Transverse colon (tissue), 4 donors: ENCODE data around the gene BRD2. TPM values are rescaled to one million over a fixed set of nuclear protein-coding genes. Genes with fewer than 3 reads are reported as not detected.

ENCODE experiments used
- DNase-seq: peaks from one replicate; pipeline ENCODE4 v3.0.0-alpha.2; 2019
- H3K27ac ChIP-seq, 4 donors: fragments of 200-600 bp; sonication (generic); 2 replicates each; pipeline ENCODE4 v1.5.1; 2016 to 2018; ENCODE audit warnings: inconsistent platforms in 4 of 4
- H3K27me3 ChIP-seq: fragments of 200-600 bp; sonication (generic); 2 replicates; pipeline ENCODE4 v1.5.1; 2017; ENCODE audit warnings: inconsistent platforms
- H3K36me3 ChIP-seq, 4 donors: fragments of 200-600 bp; sonication (generic); 2 replicates each; pipeline ENCODE4 v1.5.1; 2017 to 2019; ENCODE audit warnings: inconsistent platforms in 4 of 4
- H3K4me1 ChIP-seq, 4 donors: fragments of 200-600 bp; sonication (generic); 2 replicates each; pipeline ENCODE4 v1.5.1; 2017 to 2020; ENCODE audit warnings: inconsistent platforms in 4 of 4
- H3K4me3 ChIP-seq, 4 donors: fragments of 200-600 bp; sonication (generic); 1 replicate in 1 of 4; 2 replicates in 3 of 4; pipeline versions ENCODE4 v1.5.1 to v1.6.1; 2017 to 2019; ENCODE audit warnings: inconsistent platforms in 4 of 4
- H3K9me3 ChIP-seq, 2 donors: fragments of 200-600 bp; sonication (generic); 2 replicates each; pipeline ENCODE4 v1.5.1; 2017 to 2019; ENCODE audit warnings: inconsistent platforms in 2 of 2
- CTCF ChIP-seq, 5 experiments: fragments of 200-600 bp in 3 of 5; fragments of 450-650 bp in 2 of 5; sonication (generic) in 3 of 5; IDR thresholded peaks; 1 replicate in 2 of 5; 2 replicates in 3 of 5; pipeline ENCODE4 v1.5.1; 2016 to 2017; ENCODE audit warnings: antibody characterized with exemption in 5 of 5, inconsistent platforms in 3 of 5, mild to moderate bottlenecking in 2 of 5, moderate library complexity in 1 of 5
- EP300 ChIP-seq: sonication (generic); formaldehyde crosslinking; IDR thresholded peaks from one replicate; pipeline ENCODE4 v1.6.1; 2017; ENCODE audit warnings: antibody characterized with exemption, low read depth
- POLR2A ChIP-seq: fragments of 450-650 bp; IDR thresholded peaks from one replicate; pipeline ENCODE4 v1.6.1; 2016; ENCODE audit warnings: antibody characterized with exemption, mild to moderate bottlenecking, moderate library complexity
- POLR2AphosphoS5 ChIP-seq, 3 donors: sonication (generic); formaldehyde crosslinking; IDR thresholded peaks; one replicate each; pipeline ENCODE4 v1.6.1; 2016; ENCODE audit warnings: antibody characterized with exemption in 3 of 3
- WGBS, 2 donors: methylation state at CpG; one replicate each; pipeline ENCODE4 v1.1.5; 2018; ENCODE audit warnings: low coverage in 1 of 2; 5-methylcytosine and 5-hydroxymethylcytosine counted together
- in situ Hi-C, 4 donors: fragments of 200-750 bp; cut with MboI; loops; one replicate each; pipeline versions ENCODE4 v1.15.0 to v1.15.1; 2017; ENCODE audit warnings: low sequenced_read_pairs in 3 of 4, low pct_ligation_motif_present in 1 of 4, low pct_unique_long_range_greater_than_20kb in 1 of 4
- intact Hi-C: fragments of 100-400 bp; cut with DNase I; formaldehyde crosslinking; loops from one replicate; pipeline ENCODE4 v1.15.1; 2023; ENCODE audit warnings: low total_unique reads
- total RNA-seq, 4 donors: library from RNA; depleted of rRNA; stranded (reverse); fragments of >200 nt; gene quantifications; one replicate each; pipeline ENCODE4 v1.1.0, GENCODE V29; 2016

Gene BRD2
- total RNA-seq, 4 donors from 2014 or later: 116 to 612 (median 238) TPM

DNA sequence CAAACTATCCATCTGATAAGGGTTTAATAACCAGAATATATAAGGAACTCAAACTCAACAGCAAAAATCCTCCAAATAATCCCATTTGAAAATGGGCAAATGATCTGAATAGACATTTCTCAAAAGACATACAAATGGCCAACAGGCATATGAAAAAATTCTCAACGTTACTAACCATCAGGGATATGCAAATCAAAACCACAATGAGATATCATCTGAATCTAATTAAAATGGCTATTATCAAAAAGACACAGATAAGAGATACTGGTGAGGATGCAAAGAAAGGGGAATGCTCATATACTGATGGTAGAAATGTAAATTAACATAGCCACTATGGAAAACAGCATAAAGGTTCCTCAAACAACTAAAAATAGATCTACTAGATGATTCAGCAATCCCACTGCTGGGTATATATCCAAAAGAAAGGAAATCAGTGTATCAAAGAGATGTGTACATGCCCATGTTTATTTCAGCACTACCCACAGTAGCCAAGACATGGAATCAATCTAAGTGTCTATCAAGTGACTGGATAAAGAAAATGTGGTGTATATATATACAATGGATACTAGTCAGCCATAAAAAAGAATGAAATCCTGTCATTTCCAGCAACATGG lies 6.1 kb upstream of the BRD2 start:
- intact Hi-C loops (no loop called here), in situ Hi-C loops (loop anchor here in 1 of 4 donors (25.0 kb wide), 1 partner anchor 450 kb away; the partner anchor contains the start of genes CUTA, PHF1 and SYNGAP1)
- no peak overlapping the region for H3K4me3 ChIP-seq
- no peak overlapping the region for H3K27ac ChIP-seq
- no peaks in the 10 kb centered on the region for H3K36me3 ChIP-seq
- no peak for DNase-seq
- H3K4me1 ChIP-seq: peaks cover 6 to 34% (median 22%) of the 10 kb centered on the region in 4 donors
- WGBS, 2 donors: 50 to 54% methylated on average over 1 of the region's 1 CpG
- no peak for TF ChIP-seq POLR2AphosphoS5 (IDR thresholded peaks at IDR 0.05)
- TF ChIP-seq EP300: no peak
- TF ChIP-seq CTCF (IDR thresholded peaks at IDR 0.05): no peak
- TF ChIP-seq POLR2A: no peak
- no peaks in the 10 kb centered on the region for H3K27me3 ChIP-seq
- no peaks in the 10 kb centered on the region for H3K9me3 ChIP-seq

DNA sequence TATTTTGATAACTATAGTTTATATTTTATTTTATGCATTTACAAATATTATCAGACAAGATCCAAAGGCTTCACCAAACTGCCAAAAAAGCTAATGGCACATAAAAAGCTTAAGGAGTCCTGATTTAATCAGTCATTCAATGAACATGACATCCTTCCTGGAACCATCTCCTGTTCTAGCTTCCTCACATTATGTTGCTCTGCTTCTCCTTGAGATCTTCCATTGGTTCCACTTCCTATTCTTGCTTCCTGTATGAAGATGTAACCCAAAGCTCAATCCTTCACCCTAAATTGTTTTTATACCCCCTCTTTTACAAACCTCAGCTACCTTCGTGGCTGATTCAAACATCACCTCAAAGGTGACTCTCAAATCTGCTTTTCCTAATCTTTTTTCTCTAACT lies 4.5 kb upstream of the BRD2 start:
- WGBS, 2 donors: 45 to 71% methylated on average over 1 of the region's 1 CpG
- Histone ChIP-seq H3K27me3 (no peaks in the 10 kb centered on the region), H3K4me1 (peaks cover 6 to 35% (median 25%) of the 10 kb centered on the region in 4 donors), H3K27ac (no peak overlapping the region), H3K36me3 (no peaks in the 10 kb centered on the region), H3K9me3 (no peaks in the 10 kb centered on the region), H3K4me3 (no peak overlapping the region)
- TF ChIP-seq POLR2A: no peak
- no peak for TF ChIP-seq POLR2AphosphoS5 (IDR thresholded peaks at IDR 0.05)
- no peak for TF ChIP-seq EP300
- TF ChIP-seq CTCF (IDR thresholded peaks at IDR 0.05): no peak
- intact Hi-C loops (no loop called here), in situ Hi-C loops (loop anchor here in 1 of 4 donors (25.0 kb wide), 1 partner anchor 448 kb away; the partner anchor contains the start of genes CUTA, PHF1 and SYNGAP1)
- no peak for DNase-seq

DNA sequence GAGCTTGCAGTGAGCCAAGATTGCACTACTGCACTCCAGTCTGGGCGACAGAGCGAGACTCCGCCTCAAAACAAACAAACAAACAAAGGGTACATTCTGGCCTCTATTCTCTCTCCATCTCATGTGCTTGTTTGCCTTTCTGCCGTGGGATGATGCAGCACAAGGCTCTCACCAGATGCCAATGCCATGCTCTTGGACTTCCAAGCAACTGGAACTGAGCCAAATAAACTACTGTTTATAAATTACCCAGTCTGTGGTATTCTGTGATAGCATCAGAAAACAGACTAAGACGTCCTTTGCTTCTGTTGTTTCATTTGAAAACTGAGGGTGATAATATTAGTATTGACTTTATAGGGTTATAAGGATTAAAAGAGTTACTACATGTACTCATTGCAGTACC lies 3.6 kb upstream of the BRD2 start:
- intact Hi-C loops (no loop called here), in situ Hi-C loops (loop anchor here in 1 of 4 donors (25.0 kb wide), 1 partner anchor 448 kb away; the partner anchor contains the start of genes CUTA, PHF1 and SYNGAP1)
- no peaks in the 10 kb centered on the region for H3K9me3 ChIP-seq
- H3K4me1 ChIP-seq: peaks cover 6 to 36% (median 26%) of the 10 kb centered on the region in 4 donors
- no peak for DNase-seq
- H3K36me3 ChIP-seq: no peaks in the 10 kb centered on the region
- TF ChIP-seq POLR2AphosphoS5 (IDR thresholded peaks at IDR 0.05) (no peak), EP300 (no peak), POLR2A (no peak), CTCF (IDR thresholded peaks at IDR 0.05) (no peak)
- no peaks in the 10 kb centered on the region for H3K27me3 ChIP-seq
- H3K4me3 ChIP-seq: no peak overlapping the region
- 45 to 90% methylated on average over 2 to 5 of the region's 5 CpGs for WGBS, 2 donors
- no peak overlapping the region for H3K27ac ChIP-seq

- Histone ChIP-seq H3K36me3 (no peaks in the 10 kb centered on the region), H3K4me1 (peaks cover 6 to 32% (median 23%) of the 10 kb centered on the region in 4 donors), H3K27me3 (no peaks in the 10 kb centered on the region), H3K27ac (peak overlapping the region; percentile 98 to 100 (median 99)), H3K4me3 (peak overlapping the region; percentile 63 to 86 (median 77)), H3K9me3 (no peaks in the 10 kb centered on the region)
- WGBS, 2 donors: 3 to 4% methylated on average over 11 to 16 of the region's 16 CpGs
- no peak for TF ChIP-seq POLR2A
- TF ChIP-seq CTCF (IDR thresholded peaks at IDR 0.05): peak in 4 of 5 experiments; percentile 40 to 63 (median 46)
- TF ChIP-seq EP300: no peak
- TF ChIP-seq POLR2AphosphoS5 (IDR thresholded peaks at IDR 0.05): peak in 1 of 3 donors; percentile 8
- intact Hi-C loops: no loop called here
- DNase-seq: peak; percentile 37
- in situ Hi-C loops: loop anchor here in 1 of 4 donors (25.0 kb wide), 1 partner anchor 445 kb away; the partner anchor contains the start of genes CUTA, PHF1 and SYNGAP1
Observed at GRCh38 chr6:32967151-32968091, 973 bp upstream of the BRD2 start.
